ENCODE results near the gene CELA1. TPM values are rescaled to one million over a fixed set of nuclear protein-coding genes. Genes with fewer than 3 reads are reported as not detected.
"Not testable (repeated sequence)": the region's sequence is repeated elsewhere in the genome, so short reads cannot be mapped to it uniquely, and the experiment has no call there.

CELA1 gene
- total RNA-seq, 6 experiments from 2014 or later, result not detected

DNA sequence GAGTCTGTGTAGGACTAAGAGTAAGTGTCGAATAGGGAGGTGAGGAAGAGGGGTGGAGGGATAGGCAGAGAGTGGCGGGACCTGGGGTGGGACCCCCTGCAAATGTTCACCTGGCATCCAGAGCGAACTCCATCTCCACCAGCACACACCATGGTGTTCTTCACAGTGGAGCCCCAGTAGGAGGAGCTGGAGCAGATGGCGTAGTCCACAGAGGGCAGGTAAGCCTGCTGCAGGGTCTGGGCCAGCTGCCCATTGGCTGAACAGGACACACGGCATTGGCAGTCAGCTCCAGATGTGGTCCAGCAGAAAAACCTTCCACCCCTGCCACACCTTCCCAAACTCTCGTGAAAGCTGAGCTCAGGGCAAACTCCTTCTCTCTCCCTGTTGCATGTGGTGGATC lies 6.7 kb downstream of the CELA1 start:
- ATAC-seq, result no peak
- no peak for TF ChIP-seq POLR2A (IDR thresholded peaks at IDR 0.05)
- TF ChIP-seq, protein P1, sequence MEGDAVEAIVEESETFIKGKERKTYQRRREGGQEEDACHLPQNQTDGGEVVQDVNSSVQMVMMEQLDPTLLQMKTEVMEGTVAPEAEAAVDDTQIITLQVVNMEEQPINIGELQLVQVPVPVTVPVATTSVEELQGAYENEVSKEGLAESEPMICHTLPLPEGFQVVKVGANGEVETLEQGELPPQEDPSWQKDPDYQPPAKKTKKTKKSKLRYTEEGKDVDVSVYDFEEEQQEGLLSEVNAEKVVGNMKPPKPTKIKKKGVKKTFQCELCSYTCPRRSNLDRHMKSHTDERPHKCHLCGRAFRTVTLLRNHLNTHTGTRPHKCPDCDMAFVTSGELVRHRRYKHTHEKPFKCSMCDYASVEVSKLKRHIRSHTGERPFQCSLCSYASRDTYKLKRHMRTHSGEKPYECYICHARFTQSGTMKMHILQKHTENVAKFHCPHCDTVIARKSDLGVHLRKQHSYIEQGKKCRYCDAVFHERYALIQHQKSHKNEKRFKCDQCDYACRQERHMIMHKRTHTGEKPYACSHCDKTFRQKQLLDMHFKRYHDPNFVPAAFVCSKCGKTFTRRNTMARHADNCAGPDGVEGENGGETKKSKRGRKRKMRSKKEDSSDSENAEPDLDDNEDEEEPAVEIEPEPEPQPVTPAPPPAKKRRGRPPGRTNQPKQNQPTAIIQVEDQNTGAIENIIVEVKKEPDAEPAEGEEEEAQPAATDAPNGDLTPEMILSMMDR (IDR thresholded peaks at IDR 0.05), result no peak

DNA sequence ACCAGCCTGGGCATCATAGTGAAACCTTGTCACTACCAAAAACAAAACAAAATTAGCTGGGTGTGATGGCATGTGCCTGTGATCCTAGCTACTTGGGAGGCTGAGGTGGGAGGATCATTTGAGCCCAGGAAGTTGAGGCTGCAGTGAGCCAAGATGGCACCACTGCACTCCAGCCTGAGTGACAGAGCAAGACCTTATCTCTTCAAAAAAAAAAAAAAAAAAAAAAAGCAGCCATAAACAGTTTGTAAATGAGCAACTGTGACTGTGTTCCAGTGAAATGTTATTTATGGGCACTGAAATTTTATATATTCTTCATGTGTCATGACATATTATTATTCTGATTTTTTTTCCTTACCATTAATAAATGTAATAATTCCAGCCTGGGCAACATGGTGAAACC lies 9.1 kb downstream of the CELA1 start:
- H3K4me3 ChIP-seq, H3K27ac ChIP-seq: not testable (repeated sequence)

More for the DNA sequence above, 6.7 kb downstream of the CELA1 start:
- WGBS (ENCODE audit: insufficient coverage, low coverage, low lambda C conversion rate, missing lambda C conversion rate), result 76% methylated on average over 5 of the region's 6 CpGs
- no peaks in the 10 kb centered on the region for H3K36me3 ChIP-seq
- H3K27me3 ChIP-seq, result no peaks in the 10 kb centered on the region
- intact Hi-C loops (cut with DNase I), result loop anchor here in 1 of 2 donors (5.0 kb wide), 1 partner anchor 67 kb away; the partner anchor contains the start of gene SMAGP
- no peaks in the 10 kb centered on the region for H3K4me1 ChIP-seq
- no peak overlapping the region for H3K27ac ChIP-seq
- H3K9me3 ChIP-seq, result no peaks in the 10 kb centered on the region
- DNase-seq, result no peak
- no peak overlapping the region for H3K4me3 ChIP-seq

DNA sequence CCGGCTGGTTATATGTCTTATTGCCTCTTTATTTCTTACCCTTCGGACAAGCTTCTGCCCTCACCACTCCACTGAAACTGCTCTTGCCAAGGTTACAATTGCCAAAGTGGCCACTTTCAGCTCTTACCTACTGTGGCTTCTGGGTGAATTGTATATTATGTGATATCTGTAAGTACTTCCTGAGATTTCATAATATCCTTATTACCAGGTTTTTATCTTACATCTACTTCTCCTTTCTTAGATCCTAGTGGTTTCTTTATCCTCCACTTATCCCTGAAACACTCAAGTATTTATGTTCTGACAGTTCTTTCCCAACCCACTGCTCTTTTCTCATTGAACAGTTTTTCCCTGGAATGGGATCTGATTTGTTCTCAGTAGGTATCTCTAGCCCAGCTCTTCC lies 10.5 kb downstream of the CELA1 start:
- 63% methylated on average over 2 of the region's 2 CpGs for WGBS (ENCODE audit: insufficient coverage, low coverage, low lambda C conversion rate, missing lambda C conversion rate)
- intact Hi-C loops (cut with DNase I), result no loop called here
- TF ChIP-seq POLR2A (IDR thresholded peaks at IDR 0.05), result no peak
- TF ChIP-seq, protein P1 (IDR thresholded peaks at IDR 0.05), result no peak

More for the DNA sequence above, 9.1 kb downstream of the CELA1 start:
- H3K9me3 ChIP-seq; H3K4me1 ChIP-seq; H3K36me3 ChIP-seq; ATAC-seq; H3K27me3 ChIP-seq; intact Hi-C loops (cut with DNase I); DNase-seq: not testable (repeated sequence)

DNA sequence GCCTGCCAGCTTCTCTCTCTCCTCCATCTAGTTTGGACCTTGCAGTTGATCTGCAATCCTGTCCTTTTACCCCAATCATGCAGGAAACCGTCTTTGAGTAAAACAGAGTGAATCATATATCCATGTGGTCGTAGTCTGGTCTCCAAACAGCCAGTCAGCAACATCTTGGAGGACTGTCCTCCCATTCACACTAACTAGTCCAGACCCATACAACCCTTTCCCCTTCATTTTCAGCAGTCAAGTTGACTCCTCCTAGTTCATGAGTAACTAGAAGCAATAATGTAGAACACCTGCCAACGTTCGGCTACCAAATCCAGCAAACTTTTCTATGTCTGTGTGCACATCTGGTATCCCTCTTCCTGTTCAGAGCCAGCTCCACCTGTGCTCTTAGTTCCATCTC lies 11.7 kb downstream of the CELA1 start:
- ATAC-seq, result no peak
- no peaks in the 10 kb centered on the region for H3K4me1 ChIP-seq
- no peak overlapping the region for H3K4me3 ChIP-seq
- TF ChIP-seq, protein P1 (IDR thresholded peaks at IDR 0.05), result no peak
- TF ChIP-seq POLR2A (IDR thresholded peaks at IDR 0.05), result no peak
- no peaks in the 10 kb centered on the region for H3K9me3 ChIP-seq
- 63% methylated on average over 4 of the region's 4 CpGs for WGBS (ENCODE audit: insufficient coverage, low coverage, low lambda C conversion rate, missing lambda C conversion rate)
- no peak overlapping the region for H3K27ac ChIP-seq
- intact Hi-C loops (cut with DNase I), result no loop called here
- no peaks in the 10 kb centered on the region for H3K36me3 ChIP-seq
- DNase-seq, result no peak
- H3K27me3 ChIP-seq, result no peaks in the 10 kb centered on the region

More for the DNA sequence above, 10.5 kb downstream of the CELA1 start:
- ATAC-seq (no peak), DNase-seq (no peak)
- Histone ChIP-seq H3K27ac (no peak overlapping the region), H3K4me1 (no peaks in the 10 kb centered on the region), H3K27me3 (no peaks in the 10 kb centered on the region), H3K4me3 (no peak overlapping the region), H3K9me3 (no peaks in the 10 kb centered on the region), H3K36me3 (no peaks in the 10 kb centered on the region)

DNA sequence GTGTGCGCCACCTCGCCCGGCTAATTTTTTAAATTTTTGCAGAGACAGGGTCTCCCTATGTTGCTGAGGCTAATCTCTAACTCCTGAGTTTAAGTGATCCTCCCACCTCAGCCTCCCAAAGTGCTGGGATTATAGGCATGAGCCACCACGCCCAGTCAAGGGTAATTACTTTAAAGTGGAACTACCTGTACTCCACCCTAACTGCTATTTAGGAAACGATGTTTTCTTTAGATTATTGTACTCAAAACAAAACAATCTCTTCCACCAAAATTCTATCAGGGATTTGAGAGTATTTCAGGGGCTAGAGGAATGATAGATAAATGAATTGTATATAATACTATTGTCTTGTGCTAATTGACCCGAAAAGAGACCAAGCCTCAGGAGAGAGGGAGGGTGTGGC lies 12.9 kb downstream of the CELA1 start:
- Histone ChIP-seq H3K27me3 (no peaks in the 10 kb centered on the region), H3K27ac (no peak overlapping the region)
- no peak for ATAC-seq

More for the DNA sequence above, 12.9 kb downstream of the CELA1 start:
- H3K9me3 ChIP-seq, result no peaks in the 10 kb centered on the region
- intact Hi-C loops (cut with DNase I), result no loop called here
- 72% methylated on average over 6 of the region's 6 CpGs for WGBS (ENCODE audit: insufficient coverage, low coverage, low lambda C conversion rate, missing lambda C conversion rate)
- DNase-seq, result no peak
- no peak for TF ChIP-seq POLR2A (IDR thresholded peaks at IDR 0.05)
- TF ChIP-seq, protein P1 (IDR thresholded peaks at IDR 0.05), result no peak
- no peaks in the 10 kb centered on the region for H3K4me1 ChIP-seq
- H3K4me3 ChIP-seq, result no peak overlapping the region
- H3K36me3 ChIP-seq, result no peaks in the 10 kb centered on the region

Measured in right lobe of liver (tissue), 6 donors.